Heart right ventricle (tissue), 16 donors: ENCODE results near the gene TK2. TPM values are rescaled to one million over a fixed set of nuclear protein-coding genes. Genes with fewer than 3 reads are reported as not detected.

Experiments used
- ATAC-seq, 8 donors: fragments of 200-7000 bp; cut with Tn5 transposase; one replicate each; pipeline ENCODE4 v1.9.1; 2020; ENCODE audit warnings: mild to moderate bottlenecking in 8 of 8, moderate library complexity in 8 of 8, moderate number of reproducible peaks in 1 of 8
- DNase-seq, 2 donors: peaks; one replicate each; pipeline ENCODE4 v3.0.0-alpha.2; 2020
- H3K27ac ChIP-seq, 10 donors: fragments of 200-600 bp; sonication (generic) in 2 of 10; one replicate each; pipeline versions ENCODE4 v1.5.0 to v1.8.0; 2020 to 2022; ENCODE audit warnings: mild to moderate bottlenecking in 3 of 10
- H3K27me3 ChIP-seq, 7 donors: fragments of 200-600 bp; one replicate each; pipeline ENCODE4 v1.8.0; 2021 to 2022; ENCODE audit warnings: mild to moderate bottlenecking in 2 of 7
- H3K36me3 ChIP-seq, 9 donors: fragments of 200-600 bp; sonication (generic) in 1 of 9; one replicate each; pipeline versions ENCODE4 v1.5.0 to v1.8.0; 2020 to 2022; ENCODE audit warnings: mild to moderate bottlenecking in 2 of 9
- H3K4me1 ChIP-seq, 9 donors: fragments of 200-600 bp; sonication (generic) in 1 of 9; one replicate each; pipeline versions ENCODE4 v1.5.0 to v1.8.0; 2020 to 2022; ENCODE audit warnings: mild to moderate bottlenecking in 4 of 9
- H3K4me3 ChIP-seq, 10 donors: fragments of 200-600 bp; sonication (generic) in 2 of 10; one replicate each; pipeline versions ENCODE4 v1.5.0 to v1.8.0; 2020 to 2022; ENCODE audit warnings: mild to moderate bottlenecking in 7 of 10, moderate library complexity in 2 of 10
- H3K9me3 ChIP-seq, 11 donors: fragments of 200-600 bp in 10 of 11; sonication (generic) in 2 of 11; one replicate each; pipeline versions ENCODE4 v1.5.0 to v1.8.0; 2013 to 2022; ENCODE audit warnings: mild to moderate bottlenecking in 2 of 11, control low read depth in 1 of 11, moderate library complexity in 1 of 11
- CTCF ChIP-seq, 9 donors: fragments of 200-600 bp; sonication (generic) in 2 of 9; IDR thresholded peaks; one replicate each; pipeline versions ENCODE4 v1.5.0 to v1.8.0; 2021 to 2022; ENCODE audit warnings: antibody characterized with exemption in 9 of 9, mild to moderate bottlenecking in 5 of 9, moderate library complexity in 1 of 9
- WGBS, 2 donors: extraction: QIAGEN DNeasy Blood & Tissue Kit; methylation state at CpG; one replicate each; pipeline ENCODE4 v1.1.7; 2013; ENCODE audit warnings: inconsistent platforms in 1 of 2; 5-methylcytosine and 5-hydroxymethylcytosine counted together
- intact Hi-C, 10 donors: fragments of 100-400 bp; cut with DNase I; formaldehyde crosslinking; loops; one replicate each; pipeline versions ENCODE4 v1.11.1 to v1.14.2; 2022
- polyA plus RNA-seq, 2 donors: library from polyadenylated mRNA; stranded (reverse); fragments of 200-250 nt; gene quantifications; one replicate each; pipeline ENCODE4 v1.2.3, GENCODE V29; 2013
- total RNA-seq, 10 donors: library from RNA; stranded (reverse); fragmentation: NEBNext Ultra II Directional in 3 of 10; extraction: Animal tissue kit (Norgen Biotek cat#: 25700) in 3 of 10; gene quantifications; one replicate each; pipeline versions ENCODE4 v1.2.1 to v1.2.4, GENCODE V29; 2021 to 2023
- donor health status: Arrhythmogenic right ventricular cardiomyopathy.
- donor health status: ischemic (EF 13 %, LVEDD 7.1; RV severe dilation, severe dysfunction).
- donor health status: healthy with polysubstance abuse.
- donor health status: DM: no; HTN: yes; CAD: no.
- donor health status: DM: no; HTN: no; CAD: no.
- donor health status: ischemic (EF 25% LVEDD 6.9; RV normal size, moderate dysfunction).
- donor health status: ischemic (EF 25% LVEDD 5.7; RV mildly dilated, moderate dysfunction).
- donor health status: healthy.
- donor health status: DM: yes; HTN: yes; CAD: no.
- donor health status: Ischemic cardiomyopathy.
- donor health status: ischemic (EF 35%, LVEDD 5.7; RV mildly dilated, moderate dysfunction).
- donor health status: nonischemic (EF 11% LVEDD 7.7; RV severe dilation, severe dysfunction).
- donor health status: DM: yes; HTN: yes; CAD: no.
- donor health status: PGD.
- donor health status: ischemic (EF 29% LVEDD 5.4; RV normal size, mild dysfunction).
- donor health status: nonischemic (EF 23%, LVEDD 6.1; RV moderate dilation, normal function).

TK2 gene
- total and polyA plus RNA-seq, 12 donors: 8.0 to 26.0 (median 20.6) TPM

GRCh38 chr16:66510711-66511601, 39.0 kb downstream of the TK2 start:
- peak; percentile 10 to 37 (median 32) for ATAC-seq
- no peak for DNase-seq
- H3K27ac ChIP-seq: peak overlapping the region in 9 of 10 donors; percentile 45 to 84 (median 77)
- peaks cover 0 to 54% (median 0%) of the 10 kb centered on the region in 9 donors for H3K36me3 ChIP-seq
- intact Hi-C loops: loop anchor here in 1 of 10 donors (10.0 kb wide), 1 partner anchor 94 kb away; the partner anchor contains the start of gene CMTM3
- peaks cover 13 to 63% (median 46%) of the 10 kb centered on the region in 9 donors for H3K4me1 ChIP-seq
- 58 to 67% methylated on average over 12 of the region's 12 CpGs for WGBS, 2 donors
- H3K9me3 ChIP-seq: no peaks in the 10 kb centered on the region
- no peaks in the 10 kb centered on the region for H3K27me3 ChIP-seq
- TF ChIP-seq CTCF (IDR thresholded peaks at IDR 0.05): no peak
- H3K4me3 ChIP-seq: no peak overlapping the region

- intact Hi-C loops: loop anchor here in 1 of 10 donors (10.0 kb wide), 1 partner anchor 95 kb away; the partner anchor contains the start of gene CMTM3
- ATAC-seq: no peak
Observed at GRCh38 chr16:66510298-66510697, 39.6 kb downstream of the TK2 start.

GRCh38 chr16:66509576-66509975, 40.3 kb downstream of the TK2 start:
- WGBS, 2 donors: 95 to 98% methylated on average over 5 of the region's 5 CpGs
- intact Hi-C loops: no loop called here
- peak overlapping the region in 1 of 10 donors; percentile 55 for H3K27ac ChIP-seq
- ATAC-seq (no peak), DNase-seq (no peak)
- H3K36me3 ChIP-seq: peaks cover 0 to 54% (median 0%) of the 10 kb centered on the region in 9 donors
- H3K4me3 ChIP-seq: no peak overlapping the region
- no peak for TF ChIP-seq CTCF (IDR thresholded peaks at IDR 0.05)
- H3K9me3 ChIP-seq: no peaks in the 10 kb centered on the region
- H3K27me3 ChIP-seq: no peaks in the 10 kb centered on the region
- peaks cover 10 to 54% (median 39%) of the 10 kb centered on the region in 9 donors for H3K4me1 ChIP-seq

More at GRCh38 chr16:66510298-66510697, 39.6 kb downstream of the TK2 start:
- WGBS, 2 donors: 91 to 97% methylated on average over 5 of the region's 5 CpGs
- no peak for DNase-seq
- Histone ChIP-seq H3K27me3 (no peaks in the 10 kb centered on the region), H3K4me1 (peaks cover 12 to 57% (median 40%) of the 10 kb centered on the region in 9 donors), H3K9me3 (no peaks in the 10 kb centered on the region), H3K4me3 (no peak overlapping the region), H3K27ac (peak overlapping the region in 8 of 10 donors; percentile 45 to 83 (median 73)), H3K36me3 (peaks cover 0 to 54% (median 0%) of the 10 kb centered on the region in 9 donors)
- no peak for TF ChIP-seq CTCF (IDR thresholded peaks at IDR 0.05)

- no peak for TF ChIP-seq CTCF (IDR thresholded peaks at IDR 0.05)
Observed at GRCh38 chr16:66508914-66509496, 40.9 kb downstream of the TK2 start.

More at GRCh38 chr16:66508914-66509496, 40.9 kb downstream of the TK2 start:
- Histone ChIP-seq H3K4me1 (peaks cover 10 to 54% (median 39%) of the 10 kb centered on the region in 9 donors), H3K27ac (peak overlapping the region in 6 of 10 donors; percentile 13 to 55 (median 26)), H3K36me3 (peaks cover 0 to 54% (median 0%) of the 10 kb centered on the region in 9 donors), H3K9me3 (no peaks in the 10 kb centered on the region), H3K4me3 (no peak overlapping the region), H3K27me3 (no peaks in the 10 kb centered on the region)
- WGBS, 2 donors: 91 to 94% methylated on average over 9 of the region's 9 CpGs
- DNase-seq (no peak), ATAC-seq (no peak)
- intact Hi-C loops: no loop called here
